ENCODE measurements around the gene MGAT5B. TPM values are rescaled to one million over a fixed set of nuclear protein-coding genes. Genes with fewer than 3 reads are reported as not detected.

MGAT5B gene
- polyA plus RNA-seq, 1 experiment = 0.58 TPM

- H3K36me3 ChIP-seq (ENCODE audit: control insufficient read depth, insufficient read depth, low read length) = no peaks in the 10 kb centered on the region
- POLR2A ChIA-PET = no interaction called here
- DNase-seq (ENCODE audit: low read depth) = peak; percentile 26
- no peak overlapping the region for H3K4me3 ChIP-seq (ENCODE audit: low read depth, low read length)
- CTCF ChIA-PET = no interaction called here
- TF ChIP-seq CTCF (IDR thresholded peaks at IDR 0.05; ENCODE audit: insufficient read depth, low read depth, low read length) = no peak
- H3K27me3 ChIP-seq (ENCODE audit: control insufficient read depth, insufficient read depth, low read length) = peaks cover 5% of the 10 kb centered on the region; the same call in 1 of the 2 replicates
Observed at GRCh38 chr17:76935331-76935730, 67.1 kb downstream of the MGAT5B start.

GRCh38 chr17:76937238-76937637, 69.0 kb downstream of the MGAT5B start:
- ChIA-PET CTCF (no interaction called here), POLR2A (no interaction called here)
- TF ChIP-seq CTCF (IDR thresholded peaks at IDR 0.05; ENCODE audit: insufficient read depth, low read depth, low read length) = no peak
- no peaks in the 10 kb centered on the region; the same call in 1 of the 2 replicates for H3K27me3 ChIP-seq (ENCODE audit: control insufficient read depth, insufficient read depth, low read length)
- no peaks in the 10 kb centered on the region for H3K36me3 ChIP-seq (ENCODE audit: control insufficient read depth, insufficient read depth, low read length)
- no peak for DNase-seq (ENCODE audit: low read depth)
- H3K4me3 ChIP-seq (ENCODE audit: low read depth, low read length) = no peak overlapping the region

GRCh38 chr17:76938009-76938408, 69.8 kb downstream of the MGAT5B start:
- H3K27me3 ChIP-seq (ENCODE audit: control insufficient read depth, insufficient read depth, low read length) = no peaks in the 10 kb centered on the region; the same call in 1 of the 2 replicates
- H3K36me3 ChIP-seq (ENCODE audit: control insufficient read depth, insufficient read depth, low read length) = no peaks in the 10 kb centered on the region
- ChIA-PET POLR2A (no interaction called here), CTCF (no interaction called here)
- no peak for TF ChIP-seq CTCF (IDR thresholded peaks at IDR 0.05; ENCODE audit: insufficient read depth, low read depth, low read length)
- no peak overlapping the region for H3K4me3 ChIP-seq (ENCODE audit: low read depth, low read length)
- DNase-seq (ENCODE audit: low read depth) = no peak

GRCh38 chr17:76940295-76940694, 72.1 kb downstream of the MGAT5B start:
- H3K27me3 ChIP-seq (ENCODE audit: control insufficient read depth, insufficient read depth, low read length) = no peaks in the 10 kb centered on the region; the same call in 1 of the 2 replicates
- ChIA-PET POLR2A (no interaction called here), CTCF (interaction anchor here (1.2 to 2.2 kb wide), 2 partner anchors 18 to 73 kb away, joined by 4 to 6 read pairs; partner anchors contain the start of gene MGAT5B)
- no peaks in the 10 kb centered on the region for H3K36me3 ChIP-seq (ENCODE audit: control insufficient read depth, insufficient read depth, low read length)
- TF ChIP-seq CTCF (IDR thresholded peaks at IDR 0.05; ENCODE audit: insufficient read depth, low read depth, low read length) = no peak
- H3K4me3 ChIP-seq (ENCODE audit: low read depth, low read length) = no peak overlapping the region
- DNase-seq (ENCODE audit: low read depth) = no peak

- Histone ChIP-seq H3K27me3 (ENCODE audit: control insufficient read depth, insufficient read depth, low read length) (no peaks in the 10 kb centered on the region; the same call in 1 of the 2 replicates), H3K4me3 (ENCODE audit: low read depth, low read length) (no peak overlapping the region), H3K36me3 (ENCODE audit: control insufficient read depth, insufficient read depth, low read length) (no peaks in the 10 kb centered on the region)
- ChIA-PET POLR2A (no interaction called here), CTCF (interaction anchor here (1.4 to 2.2 kb wide), 2 partner anchors 73 kb away, joined by 4 to 6 read pairs; partner anchors contain the start of gene MGAT5B)
- no peak for TF ChIP-seq CTCF (IDR thresholded peaks at IDR 0.05; ENCODE audit: insufficient read depth, low read depth, low read length)
- no peak for DNase-seq (ENCODE audit: low read depth)
Observed at GRCh38 chr17:76940738-76941350, 72.6 kb downstream of the MGAT5B start.
